GDM1 (cell line): ENCODE measurements around the gene G3BP2.
"Not testable (repeated sequence)": the region's sequence is repeated elsewhere in the genome, so short reads cannot be mapped to it uniquely, and the experiment has no call there.

Experiments
- DNase-seq: peaks from one replicate; lab custom pipeline; 2025; lab: John Stamatoyannopoulos, UW

G3BP2 gene

DNA sequence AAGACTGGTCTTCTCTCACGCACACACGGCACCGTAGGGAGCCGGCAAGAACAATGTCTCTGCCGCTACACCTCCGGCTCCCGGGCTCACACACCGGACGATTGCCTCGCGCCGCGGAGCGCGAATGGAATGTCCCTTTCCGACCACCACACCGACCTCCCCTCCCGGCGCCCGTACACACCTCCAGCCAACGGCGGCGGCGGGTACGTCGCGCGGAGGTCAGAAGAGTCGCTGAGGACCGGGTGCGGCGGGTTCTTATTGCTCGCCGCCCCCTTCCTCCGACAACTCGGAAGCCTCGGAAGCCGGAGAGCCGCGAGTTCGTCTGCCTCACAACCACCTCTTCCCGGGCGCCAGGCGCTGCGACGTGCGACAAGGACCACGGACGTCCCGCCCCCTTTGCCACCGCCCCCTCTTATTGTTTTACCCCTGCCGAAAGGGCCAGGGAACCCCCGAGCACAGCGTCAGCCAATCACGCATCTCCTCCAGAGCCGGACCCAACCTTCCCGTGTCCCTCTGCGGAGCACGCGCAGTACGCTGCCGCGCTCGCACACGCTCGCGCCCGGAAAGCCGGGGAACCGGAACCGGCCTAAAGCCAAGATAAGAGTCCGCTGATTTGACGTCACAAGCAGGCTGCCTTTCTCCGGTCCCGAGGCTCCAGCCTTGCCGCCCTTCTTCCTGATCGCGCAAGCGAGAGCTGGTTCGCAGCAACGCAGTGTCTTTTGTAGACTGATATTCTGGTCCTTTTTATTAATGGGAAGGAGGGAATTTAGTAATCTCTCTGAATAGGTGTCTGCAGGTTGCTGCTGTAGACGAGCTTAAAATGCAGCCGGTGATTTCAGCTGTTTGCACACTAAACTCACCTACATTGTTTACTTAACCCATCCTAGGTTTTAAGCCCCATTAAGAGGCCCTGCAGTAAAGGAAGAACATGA is at the start of gene G3BP2:
G3BP2 (minus strand) TSS at position 385 of the 932 bp plus-strand sequence. CDS start 11,386 bp downstream, outside the sequence.
- peak; percentile 99 for DNase-seq

DNA sequence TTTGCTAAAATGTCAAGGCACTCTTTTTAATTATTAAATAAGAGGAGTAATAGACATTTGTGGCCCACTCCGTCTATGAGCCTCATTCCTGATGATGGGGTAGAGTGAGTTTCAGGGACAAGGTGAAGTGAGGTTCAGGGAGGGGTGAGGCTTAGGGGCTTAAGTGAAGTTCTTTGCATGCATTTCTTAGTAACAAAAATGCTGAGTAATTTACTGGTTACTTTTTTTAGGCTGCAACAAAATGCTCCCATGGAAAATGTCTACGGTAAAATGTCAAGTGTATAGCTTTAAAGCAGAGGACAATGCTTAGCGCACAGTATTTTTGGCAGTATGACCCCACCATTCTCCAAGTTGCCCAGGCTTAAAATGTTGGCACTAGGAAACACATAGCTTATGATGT is 49.2 kb upstream of the G3BP2 start:
- no peak for DNase-seq

DNA sequence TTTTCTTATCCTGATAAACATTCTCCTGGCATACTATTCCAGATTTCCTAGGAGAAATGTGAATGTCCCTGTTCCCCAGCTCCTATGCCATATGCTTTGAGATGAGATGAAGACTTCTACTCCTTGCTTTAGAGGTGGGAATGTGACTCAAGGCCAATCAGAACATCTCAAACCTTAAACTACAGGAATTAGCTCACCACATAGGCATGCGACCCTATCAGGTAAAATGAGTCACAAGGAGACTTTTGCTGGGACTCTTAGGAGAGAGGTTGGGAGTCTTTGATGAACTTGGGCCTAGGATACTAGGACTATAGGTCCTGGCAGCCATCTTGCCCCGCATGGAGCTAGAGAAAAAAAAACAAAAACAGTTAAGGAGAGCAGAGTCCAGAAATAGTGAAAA is 45.3 kb upstream of the G3BP2 start:
- DNase-seq, result no peak

DNA sequence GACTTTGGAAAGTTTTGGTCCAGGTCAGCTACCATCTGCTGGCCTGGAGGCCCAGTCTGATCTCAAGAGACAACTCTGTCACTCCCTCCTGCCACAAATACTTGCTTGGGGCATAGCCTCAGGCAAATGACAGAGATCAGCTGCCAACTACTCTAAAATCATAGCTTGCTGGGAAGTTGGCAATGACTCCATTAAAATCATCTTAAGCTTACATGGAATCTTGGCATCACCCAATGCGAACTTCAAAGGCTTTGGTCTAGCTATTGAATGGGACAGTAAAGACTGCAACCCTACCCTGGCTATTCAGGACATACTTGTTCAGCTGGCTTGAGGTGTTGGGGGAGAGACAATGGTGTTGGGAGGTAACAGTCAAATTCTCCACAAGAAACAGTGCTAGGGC is 44.2 kb upstream of the G3BP2 start:
- no peak for DNase-seq

DNA sequence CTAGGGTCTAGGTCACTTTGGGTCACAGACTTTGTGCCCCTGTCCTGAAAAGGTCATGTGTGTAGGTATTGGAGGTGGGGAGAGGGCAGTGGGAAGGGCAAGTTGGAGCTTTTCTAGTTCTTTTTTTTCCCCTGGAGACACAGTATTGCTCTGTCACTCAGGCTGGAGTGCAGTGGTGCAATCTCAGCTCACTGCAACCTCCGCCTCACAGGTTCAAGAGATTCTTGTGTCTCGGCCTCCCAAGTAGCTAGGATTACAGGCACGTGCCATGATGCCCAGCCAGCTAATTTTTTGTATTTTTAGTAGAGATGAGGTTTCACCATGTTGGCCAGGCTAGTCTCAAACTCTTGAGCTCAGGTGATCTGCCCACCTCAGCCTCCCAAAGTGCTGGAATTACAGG is 42.8 kb upstream of the G3BP2 start:
- not testable (repeated sequence) for DNase-seq

DNA sequence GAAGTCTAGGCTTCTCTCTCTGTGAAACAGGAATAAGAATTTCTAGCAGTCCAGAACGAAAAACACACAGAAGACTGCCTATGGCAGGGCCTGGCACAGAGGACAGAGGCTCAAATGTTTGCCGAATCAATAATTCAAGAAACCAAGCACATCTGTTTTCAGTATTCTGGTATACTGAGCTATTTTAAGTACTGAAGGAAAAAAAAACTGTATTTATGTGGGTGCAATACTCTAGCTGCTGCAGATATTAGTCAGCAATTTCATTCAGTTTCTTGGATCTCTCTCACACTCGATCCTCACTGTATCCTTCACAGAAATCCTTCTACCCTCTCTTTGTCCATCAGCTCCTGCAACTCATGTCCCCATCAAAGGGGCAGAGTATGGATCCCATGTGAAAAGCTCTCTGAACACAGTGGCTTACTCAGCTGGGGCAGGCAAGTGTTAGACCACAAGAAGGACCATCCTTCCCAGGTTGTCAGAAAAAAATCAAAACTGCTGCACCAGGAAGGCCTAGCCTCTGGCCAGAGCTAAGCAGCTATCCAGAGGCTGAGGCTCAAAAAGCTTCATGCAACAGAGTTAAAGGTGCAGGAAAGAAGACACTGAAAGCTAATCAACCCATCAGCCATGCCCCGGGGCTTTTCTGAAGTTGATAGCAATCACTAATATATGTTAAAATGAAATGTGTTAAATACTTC is 42.0 kb upstream of the G3BP2 start:
- no peak for DNase-seq

DNA sequence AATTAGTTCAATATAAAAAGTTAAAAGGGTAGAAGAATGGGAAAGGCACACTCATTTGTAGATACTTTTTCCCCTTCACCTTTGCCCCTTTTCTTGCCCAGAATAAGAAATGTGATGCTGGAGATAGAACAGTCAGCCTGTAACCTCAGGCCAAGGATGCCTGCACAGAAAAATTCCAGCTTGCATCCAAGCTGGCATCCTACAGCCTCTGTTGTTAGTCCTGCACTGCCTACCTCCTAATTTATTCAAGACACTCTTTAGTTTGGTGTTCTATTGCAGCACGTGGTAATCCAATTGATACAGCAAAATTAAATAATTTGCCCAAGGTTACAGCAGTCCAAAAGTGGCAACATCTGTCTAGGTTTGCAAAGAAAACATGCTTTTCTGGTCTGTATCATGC is 41.5 kb upstream of the G3BP2 start:
- no peak for DNase-seq

DNA sequence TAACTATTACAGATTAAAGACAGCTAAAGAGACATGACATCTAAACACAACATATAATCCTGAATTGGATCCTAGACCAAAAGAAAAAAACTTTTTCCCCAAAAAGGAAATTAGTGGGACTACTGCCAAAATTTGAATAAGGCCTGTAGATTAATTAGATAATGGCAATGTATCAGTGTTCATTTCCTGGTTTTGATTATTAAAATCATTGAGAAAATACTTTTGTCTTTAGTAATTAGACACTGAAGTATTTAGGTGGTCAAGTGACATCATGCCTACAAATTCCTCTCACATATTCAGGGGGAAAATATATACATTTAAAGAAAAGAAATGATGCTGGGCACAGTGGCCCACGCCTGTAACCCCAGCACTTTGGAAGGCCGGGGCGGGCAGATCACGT is 40.8 kb upstream of the G3BP2 start:
- no peak for DNase-seq

DNA sequence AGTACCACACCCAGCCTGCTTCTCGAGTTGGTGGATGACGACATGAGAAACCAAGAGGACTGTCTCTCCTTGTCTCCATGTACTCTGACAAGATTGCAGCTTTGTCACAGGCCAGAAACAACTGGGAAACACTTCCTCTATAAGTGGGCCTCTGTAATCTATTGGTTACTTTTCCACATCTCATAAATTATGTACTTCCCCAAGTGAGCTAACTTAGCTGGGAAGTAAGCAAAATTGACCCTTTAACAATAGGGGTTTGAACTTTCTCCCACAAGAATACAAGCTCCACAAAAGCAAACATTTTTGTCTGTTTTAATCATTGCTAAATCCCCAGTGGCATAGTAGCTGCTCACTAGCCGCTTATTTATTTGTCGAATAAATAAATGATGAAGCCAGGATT is 37.0 kb upstream of the G3BP2 start:
- DNase-seq, result no peak

DNA sequence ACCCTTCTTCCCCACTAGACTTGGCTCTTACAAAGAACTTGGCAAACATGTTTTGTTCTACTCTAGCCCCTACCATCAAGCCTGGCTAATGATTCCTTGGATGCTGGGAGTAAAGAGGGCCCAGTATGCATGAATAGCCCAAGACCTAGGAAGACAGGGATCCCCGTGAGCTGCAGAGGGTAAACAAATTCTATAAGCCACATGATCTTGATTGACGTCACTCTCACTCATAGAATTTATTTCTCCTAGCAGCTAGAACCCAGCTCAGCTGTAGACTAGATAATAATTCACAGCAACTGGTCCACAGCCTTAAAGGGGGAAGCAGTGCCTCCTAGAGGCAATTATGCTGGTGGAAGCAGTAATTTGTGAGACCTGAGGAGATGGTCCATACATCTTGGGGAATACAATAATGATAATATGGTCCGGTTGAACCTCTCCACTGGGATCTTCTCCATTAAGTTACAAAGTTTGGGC is 35.0 kb upstream of the G3BP2 start:
- DNase-seq, result peak; percentile 27

DNA sequence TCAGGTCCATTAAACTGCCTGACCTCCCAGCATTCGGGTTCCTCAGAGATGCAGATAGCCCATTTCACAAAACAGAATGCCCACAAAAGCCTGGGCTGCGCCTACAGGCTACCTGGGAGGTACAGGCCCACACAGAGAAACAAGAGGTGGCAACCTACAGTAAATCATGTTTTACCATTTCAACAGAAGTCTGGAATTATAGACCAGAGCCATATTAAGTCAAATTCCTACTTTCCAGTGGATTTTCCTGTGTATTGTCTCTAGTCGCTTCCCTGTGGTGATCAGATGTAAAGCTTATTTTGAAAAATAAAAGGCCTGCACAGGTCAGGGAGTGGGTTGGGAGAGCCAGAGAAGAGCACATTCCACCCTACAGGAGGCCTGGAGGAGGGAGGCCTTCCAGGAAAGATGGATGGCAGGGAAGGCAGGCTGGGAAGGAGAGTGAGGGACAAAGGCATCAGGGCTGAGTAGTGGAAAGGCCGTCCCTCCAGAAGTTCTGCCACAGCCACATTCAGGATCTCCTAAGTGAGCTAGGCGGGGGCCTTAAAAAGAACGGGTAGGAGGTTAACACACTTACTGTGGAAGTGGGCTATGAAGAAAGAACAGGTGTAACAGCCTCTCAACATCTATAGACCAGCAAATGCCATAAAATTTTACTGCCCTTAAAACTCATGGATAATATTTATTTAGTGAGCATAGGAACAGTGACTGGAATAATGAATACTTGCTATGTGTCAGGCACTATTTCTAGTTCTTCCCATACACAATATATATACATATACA is 32.2 kb upstream of the G3BP2 start:
- DNase-seq, result no peak

DNA sequence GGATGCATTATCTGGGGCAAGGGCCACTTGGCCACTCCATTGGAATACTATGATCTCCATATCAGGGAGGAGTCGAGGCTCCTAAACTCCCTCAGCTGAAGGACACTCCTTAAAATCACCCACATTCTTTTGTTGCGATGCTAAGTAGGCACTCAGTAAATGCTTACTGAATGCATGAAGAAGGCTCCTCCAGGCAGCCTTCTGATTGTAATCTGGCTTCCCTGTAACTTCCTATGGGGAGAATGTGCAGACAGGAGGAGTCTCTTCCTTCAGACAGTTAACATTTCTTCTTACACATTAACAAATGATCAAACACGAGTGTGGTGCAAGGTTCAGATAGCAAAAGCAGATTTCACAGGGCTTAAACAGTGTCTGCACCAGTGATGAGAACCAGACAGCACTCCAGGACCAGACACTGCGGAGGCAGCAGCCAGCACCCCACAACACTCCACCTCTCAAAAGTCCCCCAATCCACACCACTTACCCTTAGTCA is 29.8 kb upstream of the G3BP2 start:
- DNase-seq, result no peak

DNA sequence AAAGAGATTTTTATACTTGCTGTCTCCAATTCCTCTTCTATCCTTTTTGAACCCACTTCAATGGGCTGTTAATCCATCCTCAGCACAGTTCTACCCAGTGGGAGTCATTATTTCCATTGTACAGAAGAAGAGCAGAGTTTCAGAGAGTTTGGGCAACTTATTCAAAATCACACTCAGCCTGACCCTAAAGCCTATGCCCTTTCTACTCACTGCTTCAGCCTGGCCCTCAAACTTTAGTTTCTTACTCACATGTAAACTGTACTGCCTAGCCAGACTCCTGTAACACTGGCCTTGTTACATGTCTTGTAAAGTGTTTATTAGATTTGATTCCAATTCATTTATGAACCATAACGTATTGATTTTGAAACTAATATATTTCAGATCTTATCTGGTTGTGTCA is 26.1 kb upstream of the G3BP2 start:
- DNase-seq, result no peak

DNA sequence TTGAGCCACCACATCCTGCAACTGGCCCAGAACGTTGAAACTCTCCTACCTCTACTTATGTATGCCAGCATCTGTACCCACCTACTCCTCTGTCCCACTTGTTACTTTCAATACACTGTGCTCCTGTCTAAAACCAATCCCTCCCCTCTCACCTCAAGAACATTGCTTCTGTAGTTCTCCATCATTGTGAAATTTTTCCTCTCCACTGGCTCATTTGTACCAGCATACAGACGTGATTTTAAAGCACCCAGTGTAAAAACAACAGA is 25.7 kb upstream of the G3BP2 start:
- DNase-seq, result no peak

DNA sequence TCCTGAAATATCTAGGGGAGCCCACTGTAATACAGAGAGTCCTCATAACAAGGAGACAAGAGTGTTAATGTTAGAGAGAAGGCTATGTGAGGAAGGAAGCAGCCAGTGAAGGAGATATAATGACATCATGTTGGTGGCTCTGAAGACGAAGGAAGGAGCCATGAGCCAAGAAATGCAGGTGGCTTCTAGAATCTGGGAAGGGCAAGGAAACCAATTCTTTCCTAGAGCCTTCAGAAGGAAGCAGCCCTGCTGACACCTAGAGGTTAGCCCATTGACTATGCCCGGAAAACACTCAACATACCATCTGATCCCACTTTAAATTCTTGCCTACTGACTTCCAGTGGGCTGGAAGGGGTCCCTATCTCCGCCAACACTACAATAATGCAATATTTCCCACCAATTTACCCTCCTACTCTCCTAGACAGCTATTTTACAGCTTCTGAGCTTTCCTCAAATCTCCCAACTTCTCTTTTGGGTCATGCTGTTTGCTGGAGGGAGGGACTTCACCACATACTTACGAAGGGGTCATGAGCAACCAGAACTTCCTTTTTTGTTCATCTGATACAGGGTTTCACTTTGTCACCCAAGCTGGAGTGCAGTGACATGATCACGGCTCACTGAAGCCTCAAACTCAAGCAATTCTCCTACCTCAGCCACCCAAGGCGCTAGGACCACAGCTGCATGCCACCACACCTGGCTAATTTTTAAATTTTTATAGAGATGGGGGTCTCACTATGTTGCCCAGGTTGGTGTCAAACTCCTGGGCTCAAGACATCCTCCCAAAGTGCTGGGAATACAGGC is 25.2 kb upstream of the G3BP2 start:
- peak; percentile 53 for DNase-seq

DNA sequence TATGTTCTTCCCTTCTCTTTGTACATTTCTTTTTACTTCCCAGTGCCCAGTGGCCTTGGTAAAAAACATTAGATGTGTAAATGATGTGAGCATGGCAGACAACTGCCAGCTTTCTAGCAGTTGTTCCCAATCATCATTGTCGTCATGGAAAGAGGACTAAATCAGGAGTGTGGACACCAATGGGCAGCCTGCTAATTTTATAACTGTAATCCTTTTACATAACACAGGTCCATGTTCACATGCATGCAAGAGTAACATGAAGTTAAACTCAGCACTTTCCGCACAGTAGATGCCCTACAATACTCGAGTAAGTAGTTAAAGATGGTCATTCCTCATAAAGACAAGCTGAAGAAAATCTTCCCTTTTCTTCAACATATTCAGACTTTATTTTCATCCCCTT is 23.4 kb upstream of the G3BP2 start:
- DNase-seq, result no peak

DNA sequence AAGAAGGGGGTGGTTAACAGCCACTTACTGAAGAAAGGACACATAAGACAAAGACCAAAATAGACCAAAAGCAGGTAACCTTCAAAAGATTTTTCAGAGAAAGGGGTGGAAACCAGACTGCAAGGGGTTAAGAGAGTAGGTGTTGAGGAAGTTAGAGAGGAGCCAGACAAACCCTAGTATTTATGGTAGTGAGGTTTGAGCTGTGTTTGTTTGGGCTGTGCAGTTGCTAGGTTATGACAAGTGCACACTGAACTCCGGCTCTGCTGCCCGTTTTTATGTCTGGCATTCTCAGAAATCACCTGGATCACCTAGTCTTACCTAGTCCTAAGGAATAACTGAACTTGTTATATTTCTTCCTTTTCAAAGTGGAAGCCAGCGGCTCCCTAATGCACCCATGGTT is 22.9 kb upstream of the G3BP2 start:
- DNase-seq, result no peak

DNA sequence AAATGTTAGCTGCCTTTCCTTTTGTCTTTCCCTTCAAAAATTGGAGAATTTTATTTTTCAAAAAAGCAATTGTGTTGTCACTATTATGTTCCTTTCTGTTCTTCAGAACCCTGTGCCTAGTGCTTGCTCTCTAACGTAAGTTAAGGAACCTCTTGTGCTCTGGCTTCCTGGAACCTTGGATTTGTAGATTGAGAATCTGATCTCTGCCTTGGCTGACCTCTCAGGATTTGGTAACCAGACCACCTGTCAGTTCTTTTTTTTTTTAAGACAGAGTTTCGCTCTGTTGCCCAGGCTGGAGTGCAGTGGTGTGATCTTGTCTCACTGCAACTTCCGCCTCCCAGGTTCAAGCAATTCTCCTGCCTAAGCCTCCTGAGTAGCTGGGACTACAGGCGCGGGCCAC is 18.9 kb upstream of the G3BP2 start:
- DNase-seq, result not testable (repeated sequence)

DNA sequence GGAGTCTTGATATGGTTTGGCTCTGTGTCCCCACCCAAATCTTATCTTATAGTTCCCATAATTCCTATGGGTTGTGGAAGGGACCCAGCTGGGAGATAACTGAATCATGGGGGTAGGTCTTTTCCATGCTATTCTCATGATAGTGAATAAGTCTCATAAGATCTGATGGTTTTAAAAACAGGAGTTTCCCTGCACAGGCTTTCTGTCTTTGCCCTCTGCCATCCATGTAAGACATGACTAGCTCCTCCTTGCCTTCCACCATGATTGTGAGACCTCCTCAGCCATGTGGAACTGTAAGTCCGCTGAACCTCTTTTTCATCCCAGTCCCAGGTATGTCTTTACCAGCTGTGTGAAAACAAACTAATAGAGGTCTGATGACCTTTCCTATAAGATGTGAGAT is 13.9 kb upstream of the G3BP2 start:
- DNase-seq, result not testable (repeated sequence)

DNA sequence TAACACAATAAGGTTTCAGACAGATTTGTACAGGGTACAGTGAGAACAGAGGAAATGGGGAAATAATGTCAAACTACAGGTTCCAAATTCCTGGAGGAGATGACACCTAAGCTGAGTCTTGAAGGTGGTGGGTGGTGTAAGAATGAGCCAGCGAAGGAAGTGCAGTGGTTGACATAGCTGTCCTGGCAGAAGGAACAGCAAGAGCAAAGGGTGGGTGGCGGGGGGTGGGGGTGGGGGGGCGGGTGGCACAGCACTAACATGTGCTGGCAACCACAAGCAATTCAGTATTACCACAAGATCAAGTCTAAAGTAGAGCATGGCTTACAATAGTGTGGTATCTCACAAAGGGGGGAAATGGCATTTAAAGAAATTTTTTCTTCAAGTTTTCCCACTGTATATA is 13.1 kb upstream of the G3BP2 start:
- DNase-seq, result no peak

DNA sequence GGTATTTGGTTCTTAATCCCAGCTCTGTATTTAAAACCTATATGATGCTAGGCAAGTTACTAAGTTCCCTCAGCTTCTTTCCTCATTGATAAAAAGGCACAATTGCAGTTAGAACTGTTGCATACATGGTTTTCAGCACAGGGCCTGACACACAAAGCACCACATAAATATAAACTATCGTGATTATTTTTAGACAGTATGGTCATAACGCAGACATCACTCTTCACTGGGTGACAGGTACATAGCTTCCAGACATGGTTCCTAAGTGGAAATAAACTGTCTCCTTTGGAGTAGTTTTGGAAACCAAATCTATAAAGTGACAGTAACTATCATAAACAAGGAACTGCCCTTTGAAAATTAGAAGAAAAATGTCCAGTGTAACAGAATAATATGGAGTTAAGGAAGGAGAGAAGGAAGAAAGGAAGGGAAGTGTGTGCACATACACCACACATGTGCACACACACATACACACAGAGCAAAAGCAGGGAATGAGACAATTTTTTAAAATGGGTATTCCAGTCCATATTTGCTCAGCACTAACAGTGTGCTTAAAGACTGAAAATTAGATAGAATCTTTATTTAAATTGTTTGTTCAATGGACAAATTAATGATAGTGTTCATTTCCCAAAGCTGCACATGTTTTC is 12.5 kb upstream of the G3BP2 start:
- DNase-seq, result no peak
